ENCODE measurements around the gene CNTFR.

GRCh38 chr9:34615132-34615531 lies 25.6 kb upstream of the CNTFR start:
- TF ChIP-seq POLR2A (IDR thresholded peaks at IDR 0.05; ENCODE audit: control extremely low read depth in 1 of 2, low read depth in 2 of 2, low read length in 2 of 2) (no peak), POU5F1 (IDR thresholded peaks at IDR 0.05; ENCODE audit: low read depth, low read length) (no peak), EZH2 (IDR thresholded peaks at IDR 0.05; ENCODE audit: low read depth, low read length, severe bottlenecking) (no peak), KDM1A (IDR thresholded peaks at IDR 0.05; ENCODE audit: borderline replicate concordance, low read length) (no peak), RAD21 (IDR thresholded peaks at IDR 0.05 in 1 of 2, conservative IDR thresholded peaks at IDR 0.05 in 1 of 2; ENCODE audit: low read depth in 2 of 2, low read length in 2 of 2) (no peak), TEAD4 (IDR thresholded peaks at IDR 0.05; ENCODE audit: low read depth, low read length) (no peak), CHD2 (IDR thresholded peaks at IDR 0.05; ENCODE audit: low read length) (no peak), TAF1 (IDR thresholded peaks at IDR 0.05; ENCODE audit: low read depth, low read length) (no peak), SP4 (IDR thresholded peaks at IDR 0.05; ENCODE audit: low read length) (no peak)
- TF ChIP-seq, protein P1, sequence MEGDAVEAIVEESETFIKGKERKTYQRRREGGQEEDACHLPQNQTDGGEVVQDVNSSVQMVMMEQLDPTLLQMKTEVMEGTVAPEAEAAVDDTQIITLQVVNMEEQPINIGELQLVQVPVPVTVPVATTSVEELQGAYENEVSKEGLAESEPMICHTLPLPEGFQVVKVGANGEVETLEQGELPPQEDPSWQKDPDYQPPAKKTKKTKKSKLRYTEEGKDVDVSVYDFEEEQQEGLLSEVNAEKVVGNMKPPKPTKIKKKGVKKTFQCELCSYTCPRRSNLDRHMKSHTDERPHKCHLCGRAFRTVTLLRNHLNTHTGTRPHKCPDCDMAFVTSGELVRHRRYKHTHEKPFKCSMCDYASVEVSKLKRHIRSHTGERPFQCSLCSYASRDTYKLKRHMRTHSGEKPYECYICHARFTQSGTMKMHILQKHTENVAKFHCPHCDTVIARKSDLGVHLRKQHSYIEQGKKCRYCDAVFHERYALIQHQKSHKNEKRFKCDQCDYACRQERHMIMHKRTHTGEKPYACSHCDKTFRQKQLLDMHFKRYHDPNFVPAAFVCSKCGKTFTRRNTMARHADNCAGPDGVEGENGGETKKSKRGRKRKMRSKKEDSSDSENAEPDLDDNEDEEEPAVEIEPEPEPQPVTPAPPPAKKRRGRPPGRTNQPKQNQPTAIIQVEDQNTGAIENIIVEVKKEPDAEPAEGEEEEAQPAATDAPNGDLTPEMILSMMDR (IDR thresholded peaks at IDR 0.05; ENCODE audit: control extremely low read depth in 1 of 3, insufficient read depth in 1 of 3, low read depth in 1 of 3, low read length in 3 of 3): no peak

Data from H1 (cell line).